ENCODE measurements around the gene TAS1R3.
A peak's percentile ranks its signal among the peaks of the same experiment; 100 is the strongest.

TAS1R3 gene

DNA sequence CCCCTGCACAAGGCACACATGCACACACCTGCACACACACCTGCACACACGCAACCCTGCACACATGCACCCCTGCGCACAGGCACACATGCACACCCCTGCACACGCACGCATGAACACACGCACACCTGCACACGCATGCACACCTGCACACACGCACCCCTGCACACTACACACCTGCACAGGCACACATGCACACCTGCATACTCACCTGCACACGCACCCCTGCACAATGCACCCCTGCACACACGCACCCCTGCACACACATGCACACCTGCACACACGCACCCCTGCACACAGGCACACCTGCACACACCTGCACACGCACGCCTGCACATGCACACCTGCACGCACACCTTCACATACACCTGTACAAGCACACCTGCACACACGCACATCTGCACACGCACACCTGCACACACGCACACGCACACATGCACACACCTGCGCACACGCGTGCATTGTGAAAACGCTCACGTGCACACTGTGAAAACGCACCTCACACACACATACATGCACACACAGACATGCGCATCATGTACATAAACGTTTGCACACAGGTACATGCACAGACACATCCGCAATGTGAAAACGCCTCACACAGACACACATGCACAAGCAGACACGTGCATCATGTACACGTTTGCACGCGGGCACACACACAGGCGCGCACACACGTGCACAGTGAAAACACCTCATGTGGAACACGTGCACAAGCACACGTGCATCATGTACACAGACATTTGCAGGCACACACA, 9.9 kb downstream of the TAS1R3 start:
- no peak for DNase-seq

GRCh38 chr1:1341549-1342021, 10.5 kb downstream of the TAS1R3 start:
- DNase-seq = no peak

DNA sequence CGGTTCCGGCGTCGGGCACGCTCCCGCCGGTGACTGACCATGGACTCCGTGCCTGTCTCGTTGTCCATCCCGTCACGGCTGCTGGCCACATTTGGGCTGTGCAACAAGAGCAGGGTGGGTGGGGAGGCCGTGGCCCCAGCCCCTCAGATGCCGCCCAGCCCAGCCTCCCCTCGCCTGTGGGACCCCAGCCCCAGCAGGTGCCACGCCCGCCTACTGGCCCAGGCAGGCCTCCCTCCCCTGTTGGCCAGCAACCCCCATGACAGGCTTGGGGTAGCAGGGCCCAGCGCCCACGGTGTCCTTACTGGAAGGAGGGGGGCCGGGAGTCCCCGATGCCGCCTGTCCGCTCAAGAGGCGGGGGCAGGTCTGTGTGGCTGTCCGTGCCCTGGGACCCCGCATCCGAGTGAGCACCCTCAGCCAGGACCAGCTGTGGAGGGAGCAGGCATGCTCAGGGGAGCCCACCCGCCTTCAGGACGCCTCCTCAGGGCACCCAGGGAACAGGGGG, 11.0 kb downstream of the TAS1R3 start:
- DNase-seq = no peak

DNA sequence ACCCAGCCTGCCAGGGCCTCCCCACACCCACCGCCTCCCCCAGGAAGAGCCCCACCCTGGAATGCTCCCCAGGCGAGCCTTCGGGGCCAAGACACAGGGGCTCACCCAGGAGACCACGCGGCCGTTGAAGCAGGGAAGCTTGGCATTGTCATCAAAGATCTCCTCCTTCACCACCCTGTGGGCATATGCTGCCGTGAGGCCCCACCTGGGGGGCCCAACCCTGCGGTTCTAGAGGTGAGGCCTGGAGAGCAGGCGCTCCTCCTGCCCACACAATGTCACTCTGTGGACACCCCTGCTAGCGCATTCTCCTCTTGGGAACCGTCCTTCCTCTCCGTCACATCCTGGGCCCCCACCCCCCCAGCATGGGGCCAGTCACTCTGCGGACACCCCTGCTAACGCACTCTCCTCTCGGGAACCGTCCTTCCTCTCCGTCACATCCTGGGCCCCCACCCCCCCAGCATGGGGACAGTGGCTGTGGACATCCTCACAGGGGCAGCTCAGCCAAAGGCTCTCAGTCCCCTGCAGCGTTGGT, 11.6 kb downstream of the TAS1R3 start:
- DNase-seq = no peak

GRCh38 chr1:1343811-1344421, 12.8 kb downstream of the TAS1R3 start:
- no peak for DNase-seq

DNA sequence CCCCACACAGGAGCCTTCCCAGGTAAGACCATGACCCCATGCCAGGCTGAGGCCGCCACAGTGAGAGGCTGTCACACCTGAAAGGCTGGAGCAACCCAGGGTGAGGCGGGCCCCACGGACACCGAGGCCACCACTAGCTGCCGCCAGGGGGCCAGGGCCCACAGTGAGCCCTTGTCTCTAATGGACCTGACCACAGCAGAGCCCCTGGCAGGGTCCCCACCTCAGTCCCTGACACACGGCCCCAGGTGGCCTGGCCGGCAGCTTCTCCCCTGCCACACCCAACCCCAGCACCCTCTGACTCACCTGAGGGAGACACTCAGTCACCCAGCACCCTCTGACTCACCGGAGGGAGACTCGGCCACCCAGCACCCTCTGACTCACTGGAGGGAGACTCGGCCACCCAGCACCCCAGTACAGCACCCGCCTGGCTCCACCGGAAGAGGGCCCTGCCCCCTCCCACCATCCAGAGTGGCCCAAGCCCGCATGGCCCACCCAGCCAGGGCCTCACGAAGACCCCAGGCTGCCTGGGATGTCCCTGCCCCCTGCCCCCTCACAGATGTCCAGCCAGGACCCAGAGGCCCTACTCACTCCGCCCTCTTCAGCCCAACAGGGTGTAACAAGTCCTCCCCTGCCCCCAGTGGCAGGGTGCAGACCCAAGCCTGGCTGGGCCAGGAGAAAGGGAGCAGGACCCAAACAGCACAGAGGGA, 13.7 kb downstream of the TAS1R3 start:
- peak; percentile 45 for DNase-seq

GRCh38 chr1:1345384-1345783, 14.3 kb downstream of the TAS1R3 start:
- no peak for DNase-seq

GRCh38 chr1:1345860-1346500, 14.9 kb downstream of the TAS1R3 start:
- DNase-seq = no peak

DNA sequence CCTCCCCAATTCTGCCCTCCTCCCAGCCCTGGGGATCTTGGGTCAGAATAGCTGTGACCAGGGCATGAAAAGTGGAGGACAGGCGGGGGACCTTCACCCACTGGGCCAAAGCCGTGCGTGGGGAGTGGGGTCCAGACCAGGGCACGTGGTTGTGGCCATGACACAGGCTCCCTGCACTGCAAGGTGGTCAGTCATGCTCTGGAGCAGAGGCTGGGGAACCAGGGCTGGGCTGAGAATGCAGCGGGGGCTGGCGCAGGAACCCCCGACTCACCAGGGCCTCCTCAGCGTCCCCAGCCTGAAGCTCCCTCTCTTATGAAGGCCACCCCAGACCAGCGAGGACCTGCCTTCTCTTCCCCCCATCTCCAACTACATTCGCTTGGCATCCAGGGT, 15.4 kb downstream of the TAS1R3 start:
- no peak for DNase-seq

DNA sequence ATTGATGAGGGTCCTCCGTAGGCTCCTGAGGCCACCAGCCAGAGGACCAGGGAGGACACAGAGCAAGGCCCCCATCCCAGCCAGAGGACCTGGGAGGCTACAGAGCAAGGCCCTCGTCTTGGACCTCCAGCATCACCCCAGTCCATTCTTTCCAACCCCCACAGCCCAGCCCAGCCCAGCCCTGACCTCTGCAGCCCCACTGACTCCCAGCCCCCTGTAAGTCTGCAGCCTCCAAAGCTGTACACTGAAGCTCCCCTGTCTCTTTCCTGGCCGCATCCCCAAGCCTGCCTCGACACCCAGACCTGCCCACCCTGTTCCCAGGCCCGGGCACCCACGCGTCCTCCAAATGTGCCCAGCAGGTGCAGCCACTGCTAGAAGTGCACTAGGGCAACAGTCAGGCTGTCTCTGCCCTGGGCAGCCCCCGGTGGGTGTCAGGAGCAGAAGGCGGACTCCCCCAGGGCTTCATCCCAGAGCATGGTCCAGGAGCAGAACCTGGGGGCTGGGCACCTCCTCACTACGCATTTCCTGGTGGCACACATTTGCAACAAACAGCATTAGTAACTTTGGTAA, 16.0 kb downstream of the TAS1R3 start:
- DNase-seq = no peak

DNA sequence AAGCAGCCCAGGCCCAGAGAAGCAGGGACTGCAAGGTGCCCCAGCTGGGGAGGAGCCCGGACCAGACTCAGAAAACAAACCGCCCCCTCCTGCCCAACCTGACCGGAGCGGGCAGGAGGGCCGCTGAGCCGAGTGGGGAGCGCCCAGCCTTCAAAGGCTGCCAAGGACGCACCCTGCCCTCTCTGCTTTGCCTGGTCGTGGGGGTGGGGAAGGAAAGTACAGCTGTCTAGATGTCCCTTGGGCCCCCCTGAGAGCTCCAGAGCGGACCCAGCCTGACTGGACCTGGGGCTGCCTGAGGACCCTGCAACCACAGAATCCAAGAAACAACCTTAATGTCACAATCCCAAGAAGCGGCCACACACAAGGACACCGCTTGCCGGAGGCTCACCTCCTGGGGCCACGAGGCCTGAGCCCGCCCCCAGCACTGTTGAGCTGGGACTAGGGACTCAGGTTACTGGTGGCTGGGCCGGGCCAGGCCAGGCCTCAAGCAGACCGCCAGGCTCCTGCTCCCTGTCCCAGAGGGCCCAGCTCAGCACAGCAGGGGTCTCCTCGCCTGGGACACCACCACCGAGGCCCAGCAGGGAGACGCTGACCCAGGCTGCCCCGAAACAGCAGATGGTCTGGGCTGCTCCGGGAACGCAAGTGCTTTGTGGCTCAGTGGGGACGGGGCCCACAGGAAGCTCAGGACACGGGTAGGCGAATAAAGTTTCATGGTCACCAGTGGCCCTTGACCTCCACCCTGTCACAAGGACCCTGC, 16.8 kb downstream of the TAS1R3 start:
- no peak for DNase-seq

GRCh38 chr1:1348420-1349255, 17.6 kb downstream of the TAS1R3 start:
- DNase-seq = no peak

DNA sequence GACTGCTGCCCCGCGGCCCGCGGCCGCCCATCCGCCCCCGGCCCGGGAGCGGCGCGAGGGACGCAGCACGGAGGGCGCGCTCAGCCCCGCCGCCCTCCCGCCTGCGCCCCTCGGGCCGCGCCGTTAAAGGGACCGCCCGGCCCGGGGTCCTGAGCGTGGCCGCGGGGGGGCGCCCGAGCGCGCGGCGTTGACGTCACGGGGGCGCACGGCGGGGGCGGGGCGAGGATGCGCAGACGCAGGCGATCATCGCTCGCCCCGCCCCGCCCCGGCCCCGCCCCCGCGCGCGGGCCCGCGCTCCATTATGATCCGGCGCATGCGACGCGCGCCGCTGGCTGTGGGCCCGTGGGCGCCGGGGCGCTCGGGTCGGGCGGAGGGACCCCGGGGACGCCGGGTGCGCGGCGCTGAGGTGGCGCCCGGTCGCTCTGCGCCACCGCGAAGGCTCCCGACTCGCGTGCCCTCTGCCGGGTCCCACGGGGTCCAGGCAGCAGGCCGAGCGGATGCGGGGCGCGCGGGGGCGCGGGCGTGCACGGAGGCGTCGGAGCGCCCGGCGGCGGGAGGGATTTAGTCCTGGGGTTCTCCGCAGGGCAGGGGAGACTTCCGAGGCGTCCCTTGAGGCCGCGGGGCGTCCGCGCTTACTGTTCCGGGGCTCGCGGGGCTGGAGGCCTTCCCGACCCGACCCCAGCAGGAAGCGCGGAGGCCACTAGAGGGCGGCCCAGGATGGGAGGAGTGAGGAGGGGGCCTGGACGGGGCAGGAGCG, 18.4 kb downstream of the TAS1R3 start, which contains the start of gene DVL1:
Gene DVL1 (minus strand): TSS at position 163 of the 757 bp plus-strand sequence. CDS start 353 bp downstream, outside the sequence.
- DNase-seq = peak; percentile 77

DNA sequence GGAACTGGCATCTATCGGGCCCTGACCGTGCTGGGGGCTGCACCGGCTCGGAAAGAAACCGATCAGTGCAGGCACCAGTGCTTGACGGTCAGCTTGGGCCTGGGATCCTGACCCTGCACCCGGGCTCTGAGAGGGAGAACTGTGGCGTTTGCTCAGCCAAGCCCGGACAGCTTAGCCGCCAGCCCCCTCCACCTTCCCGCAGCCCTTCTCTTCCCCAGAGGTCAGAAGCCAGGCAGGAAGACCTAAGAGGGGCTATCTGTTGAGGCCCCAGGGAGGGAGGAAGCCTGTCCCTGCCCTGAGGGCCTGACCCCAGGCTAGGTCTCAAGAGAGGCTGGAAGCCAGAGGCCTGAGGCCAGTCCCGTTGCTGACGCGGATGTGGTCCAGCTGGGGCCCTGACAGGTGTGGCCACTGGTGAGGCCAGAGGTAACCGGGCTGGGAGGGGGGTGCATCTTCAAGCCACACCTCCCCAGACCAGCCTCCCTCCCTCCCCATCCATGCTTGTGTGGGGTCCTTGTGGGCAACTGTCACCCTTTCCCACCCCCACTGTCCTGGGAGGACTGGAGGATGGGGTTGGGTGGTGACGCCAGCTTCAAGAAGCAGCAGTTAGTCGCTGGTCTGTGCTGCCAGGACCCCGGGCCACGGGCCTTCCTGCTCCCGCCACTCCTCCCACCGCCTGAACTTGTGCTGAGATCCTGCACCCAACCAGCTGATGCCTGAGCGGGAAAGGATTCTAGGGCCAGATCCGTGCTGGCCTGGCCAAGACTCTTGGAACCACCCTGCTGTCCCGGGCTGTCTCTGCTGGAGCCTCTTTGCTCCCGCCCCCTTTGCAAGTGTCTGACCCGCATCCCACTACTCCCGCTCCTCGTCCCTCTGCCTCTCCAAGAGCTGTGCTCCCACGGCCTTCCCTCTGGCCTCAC, 20.7 kb downstream of the TAS1R3 start:
- no peak for DNase-seq

DNA sequence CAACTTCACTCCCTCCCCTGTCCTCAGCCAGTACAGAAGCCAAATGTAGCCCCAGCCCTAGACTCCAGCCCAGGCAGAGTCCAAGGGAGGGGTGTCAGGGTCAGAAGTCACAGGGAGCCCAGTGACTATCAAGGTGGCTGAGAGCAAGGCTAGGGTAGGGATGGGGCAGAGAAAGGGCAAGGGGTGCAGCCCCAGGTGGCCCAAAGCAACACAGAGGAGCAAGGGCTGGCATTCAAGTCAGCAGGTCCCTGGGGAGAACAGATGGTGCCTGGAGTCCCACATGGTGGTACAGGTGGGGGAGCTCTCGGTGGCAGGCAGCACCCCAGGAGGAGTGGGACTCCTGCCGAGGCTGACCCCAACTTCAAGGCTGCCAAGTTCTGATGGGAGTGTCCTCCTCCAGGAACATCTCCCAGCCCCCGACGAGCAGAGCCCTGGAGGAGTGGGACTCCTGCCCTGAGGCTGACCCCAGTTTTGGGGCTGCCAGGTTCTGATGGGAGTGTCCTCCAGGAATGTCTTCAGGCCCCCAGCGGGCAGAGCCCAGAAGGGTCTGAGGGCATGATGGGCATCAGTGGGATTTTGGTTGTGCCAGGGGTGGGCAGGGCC, 21.8 kb downstream of the TAS1R3 start:
- no peak for DNase-seq

- no peak for DNase-seq
Observed at GRCh38 chr1:1353389-1354151, 22.5 kb downstream of the TAS1R3 start.

Measured in stimulated activated CD4-positive, alpha-beta T cell treated with anti-CD3 and anti-CD28 coated beads, Interleukin-4, amount 100 ng/mL, for 1 hour (primary cell).